HL-60 (cell line): ENCODE measurements around the gene TRIM14.
A peak's percentile ranks its signal among the peaks of the same experiment; 100 is the strongest.
"Not testable (repeated sequence)": the region's sequence is repeated elsewhere in the genome, so short reads cannot be mapped to it uniquely, and the experiment has no call there.

Experiments
- DNase-seq, 2 experiments: peaks; one replicate each; pipeline ENCODE4 v3.0.0-alpha.2; 2010 to 2020; ENCODE audit warnings: low read depth in 1 of 2, low spot score in 1 of 2
- H3K27ac ChIP-seq: fragments of 250-450 bp; sonication (Bioruptor Pico); replicated peaks from 2 replicates; pipeline ENCODE4 v1.5.1; 2020; ENCODE audit warnings: mild to moderate bottlenecking, moderate library complexity
- H3K27me3 ChIP-seq: fragments of 250-450 bp; sonication (Bioruptor Pico); 2 replicates; pipeline ENCODE4 v1.5.1; 2021; ENCODE audit warnings: mild to moderate bottlenecking, moderate library complexity; ENCODE audit not compliant: insufficient read depth, poor library complexity, severe bottlenecking
- H3K4me3 ChIP-seq: replicated peaks from 2 replicates; pipeline ENCODE4 v1.5.1; 2011; ENCODE audit warnings: mild to moderate bottlenecking, control low read depth, low read length; ENCODE audit not compliant: insufficient read depth
- CTCF ChIP-seq: IDR thresholded peaks from one replicate; pipeline ENCODE4 v1.5.1; 2011; ENCODE audit warnings: low read length, control low read depth, inconsistent platforms; ENCODE audit not compliant: insufficient read depth
- GABPA ChIP-seq: IDR thresholded peaks from 2 replicates; pipeline ENCODE4 v1.6.1; 2012; ENCODE audit warnings: low read depth
- POLR2AphosphoS5 ChIP-seq: IDR thresholded peaks from 2 replicates; pipeline ENCODE4 v1.6.1; 2012; ENCODE audit warnings: low read depth
- REST ChIP-seq: IDR thresholded peaks from 2 replicates; pipeline ENCODE4 v1.6.1; 2012; ENCODE audit warnings: low read depth; ENCODE audit not compliant: insufficient replicate concordance
- SPI1 ChIP-seq: IDR thresholded peaks from 2 replicates; pipeline ENCODE4 v1.6.1; 2012; ENCODE audit warnings: low read depth, mild to moderate bottlenecking, borderline replicate concordance

The TRIM14 gene

GRCh38 chr9:98117984-98118639 lies 910 bp downstream of the TRIM14 start:
- peak overlapping the region; percentile 96 for H3K27ac ChIP-seq
- peak in 1 of 2 experiments; percentile 77 for DNase-seq

GRCh38 chr9:98117097-98117496 lies 1.9 kb downstream of the TRIM14 start:
- DNase-seq, H3K4me3 ChIP-seq, H3K27me3 ChIP-seq: not testable (repeated sequence)
- peak overlapping the region; percentile 96 for H3K27ac ChIP-seq

More at GRCh38 chr9:98117984-98118639, 910 bp downstream of the TRIM14 start:
- no peaks in the 10 kb centered on the region for H3K27me3 ChIP-seq
- H3K4me3 ChIP-seq, result peak overlapping the region; percentile 59
- no peak for TF ChIP-seq REST
- peak; percentile 42 for TF ChIP-seq CTCF

- Histone ChIP-seq H3K27ac (peak overlapping the region; percentile 80), H3K27me3 (no peaks in the 10 kb centered on the region), H3K4me3 (no peak overlapping the region)
- TF ChIP-seq GABPA, result no peak
- no peak for TF ChIP-seq REST
- TF ChIP-seq SPI1, result no peak
- no peak for TF ChIP-seq POLR2AphosphoS5
- TF ChIP-seq CTCF, result no peak
- no peak for DNase-seq
Measured at GRCh38 chr9:98109052-98109451, 10.0 kb downstream of the TRIM14 start.

GRCh38 chr9:98108531-98109031 lies 10.4 kb downstream of the TRIM14 start:
- peak in 1 of 2 experiments; percentile 56 for DNase-seq
- H3K4me3 ChIP-seq, result no peak overlapping the region
- H3K27ac ChIP-seq, result peak overlapping the region; percentile 80
- no peak for TF ChIP-seq REST
- no peak for TF ChIP-seq POLR2AphosphoS5
- no peak for TF ChIP-seq CTCF
- peak; percentile 48; the same call in 1 of the 2 replicates for TF ChIP-seq SPI1
- no peak for TF ChIP-seq GABPA
- no peaks in the 10 kb centered on the region for H3K27me3 ChIP-seq
